HG03378 (cell line): ENCODE measurements around the gene ARHGAP10.
A peak's percentile ranks its signal among the peaks of the same experiment; 100 is the strongest.

Experiments used
- ATAC-seq: cut with Tn5 transposase; IDR thresholded peaks from one replicate; pipeline ENCODE4 v1.9.1; 2021; ENCODE audit warnings: mild to moderate bottlenecking, moderate library complexity; ENCODE audit not compliant: unreplicated experiment

ARHGAP10 gene

DNA sequence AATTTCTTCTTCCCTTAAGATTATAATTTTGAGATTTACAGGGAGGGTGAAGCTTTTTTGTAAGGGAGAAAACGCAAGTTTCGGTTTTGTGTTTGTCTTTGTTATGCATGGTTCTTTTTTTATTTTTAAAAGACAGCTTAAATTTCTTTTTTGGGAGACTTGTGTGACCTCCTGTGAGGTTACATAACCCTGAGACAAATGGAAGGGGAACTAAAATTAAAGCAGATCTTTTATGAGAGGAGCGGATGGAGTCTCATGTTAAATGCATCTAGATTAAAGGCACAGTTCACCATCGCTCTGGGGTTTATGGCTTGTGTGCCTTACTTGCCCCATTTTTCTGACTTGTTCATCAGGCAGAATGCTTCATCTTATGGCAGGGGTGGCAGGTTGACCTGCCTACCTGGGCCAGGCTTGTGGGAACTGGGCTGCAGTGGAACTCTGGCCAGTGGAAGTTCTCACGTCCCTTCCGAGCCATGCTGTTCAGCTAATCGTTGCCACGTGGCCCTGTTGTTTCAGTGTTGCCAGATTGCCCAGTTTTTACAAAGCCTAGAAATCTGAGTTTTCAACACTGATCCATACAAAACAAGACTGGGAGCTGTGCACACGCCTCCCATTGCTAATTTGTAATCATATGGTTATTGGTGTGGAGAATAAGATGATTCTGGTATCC, 291.8 kb downstream of the ARHGAP10 start:
- ATAC-seq = no peak

DNA sequence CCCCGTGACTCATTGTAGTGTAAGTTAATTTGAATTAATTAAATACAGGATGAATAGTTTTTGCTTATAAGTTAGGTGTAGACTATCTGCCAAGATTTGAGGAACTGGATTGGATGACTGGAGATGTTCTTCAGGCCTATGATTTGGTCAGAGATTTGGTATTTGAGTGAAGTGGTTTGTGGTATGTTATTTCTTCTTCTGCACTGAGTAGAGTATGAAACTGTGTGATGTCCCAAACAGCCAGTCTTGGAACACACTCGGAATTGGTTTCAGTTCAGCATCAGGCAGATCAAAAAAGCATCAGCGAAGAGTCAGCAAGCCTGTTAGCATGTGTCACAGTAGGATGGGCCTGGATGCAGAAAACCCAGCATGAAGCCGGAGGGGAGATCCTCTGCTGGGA, 294.1 kb downstream of the ARHGAP10 start:
- no peak for ATAC-seq

DNA sequence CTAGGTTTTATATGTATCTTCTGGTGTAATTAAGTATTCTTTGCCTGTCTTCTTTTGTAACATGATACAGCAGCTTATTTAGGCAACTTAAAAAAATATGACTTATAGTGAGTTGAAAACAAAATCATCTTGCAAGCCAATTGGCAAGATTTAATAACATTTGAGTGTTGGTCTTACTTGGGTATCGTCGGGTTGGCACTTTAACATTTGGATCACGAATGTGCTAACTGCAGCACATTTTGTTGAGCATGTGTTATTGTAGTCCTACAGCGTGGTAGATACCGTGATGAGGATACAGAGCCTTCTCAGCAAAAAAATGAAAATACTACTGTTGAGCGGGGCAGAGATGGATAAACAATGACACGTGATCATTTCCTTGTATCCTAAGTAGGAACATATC, 295.3 kb downstream of the ARHGAP10 start:
- ATAC-seq = no peak

DNA sequence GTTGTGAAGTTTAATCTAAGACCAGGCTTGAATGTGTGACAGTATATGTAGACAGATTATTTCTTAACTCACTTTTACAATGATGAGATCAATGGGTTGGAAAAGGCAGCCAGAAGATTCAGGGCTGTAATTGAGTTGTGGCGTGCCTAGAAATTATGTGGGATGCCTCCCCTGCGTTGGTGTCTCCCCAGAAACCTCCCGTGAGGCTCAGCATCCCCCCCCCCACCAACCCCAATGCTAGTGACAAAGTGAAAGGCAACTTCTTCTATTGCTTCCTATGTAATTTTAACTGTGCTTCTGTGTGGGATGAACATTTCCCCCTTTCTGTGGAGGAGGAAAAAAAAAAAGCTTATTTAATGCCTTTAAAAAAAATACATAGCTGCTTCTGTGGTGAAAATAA, 297.9 kb downstream of the ARHGAP10 start:
- ATAC-seq = no peak

DNA sequence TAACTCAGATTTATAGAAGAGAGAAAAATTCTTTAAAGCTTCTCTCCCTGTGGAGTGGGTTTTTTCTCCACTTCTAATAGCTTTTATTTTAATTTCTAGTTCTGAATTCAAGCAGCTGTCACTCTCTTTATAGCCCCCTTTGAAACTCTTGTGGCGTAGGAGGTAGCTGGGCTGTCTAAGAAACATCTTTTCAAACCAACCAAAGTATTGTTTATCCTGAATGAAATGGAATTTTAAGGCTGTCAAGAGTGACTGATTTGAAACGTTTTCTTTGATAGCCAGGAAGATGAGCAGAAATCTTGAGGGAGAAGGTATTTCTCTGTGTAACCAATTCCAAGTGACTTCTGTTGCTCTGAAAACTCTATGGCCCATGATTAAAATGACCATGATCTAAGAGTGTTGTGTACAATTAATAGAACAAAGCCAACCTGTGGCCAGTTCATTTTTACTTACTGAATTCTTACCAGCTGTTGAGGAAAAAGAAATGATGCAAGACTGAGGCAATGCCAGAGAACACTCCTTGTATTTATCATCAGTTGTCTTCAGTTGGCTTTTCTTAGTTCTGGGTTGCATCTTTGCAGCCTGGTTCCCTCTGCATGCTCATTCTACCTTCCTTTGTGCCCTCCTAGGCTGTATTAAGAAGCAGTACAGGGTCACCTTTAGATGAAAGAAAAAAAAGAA, 298.4 kb downstream of the ARHGAP10 start:
- ATAC-seq = no peak

DNA sequence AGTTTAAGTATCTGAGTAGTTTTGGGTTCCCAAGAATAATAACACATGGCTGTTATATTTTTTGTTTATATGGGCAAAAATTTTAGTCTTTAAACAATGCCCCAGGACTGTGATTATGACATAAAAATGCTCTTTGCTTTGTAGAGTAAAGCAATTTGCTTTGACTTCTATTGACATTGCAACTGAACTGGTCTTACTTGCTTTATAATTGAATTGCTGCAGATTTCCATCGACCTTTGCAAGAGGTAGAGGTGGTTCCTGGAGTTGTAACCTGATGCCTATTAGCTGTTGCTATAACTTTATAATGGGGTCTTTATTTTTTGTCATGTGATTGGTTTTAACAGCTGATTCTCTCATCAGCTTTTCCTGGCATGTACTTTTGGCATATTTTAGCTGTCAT, 302.9 kb downstream of the ARHGAP10 start:
- no peak for ATAC-seq

DNA sequence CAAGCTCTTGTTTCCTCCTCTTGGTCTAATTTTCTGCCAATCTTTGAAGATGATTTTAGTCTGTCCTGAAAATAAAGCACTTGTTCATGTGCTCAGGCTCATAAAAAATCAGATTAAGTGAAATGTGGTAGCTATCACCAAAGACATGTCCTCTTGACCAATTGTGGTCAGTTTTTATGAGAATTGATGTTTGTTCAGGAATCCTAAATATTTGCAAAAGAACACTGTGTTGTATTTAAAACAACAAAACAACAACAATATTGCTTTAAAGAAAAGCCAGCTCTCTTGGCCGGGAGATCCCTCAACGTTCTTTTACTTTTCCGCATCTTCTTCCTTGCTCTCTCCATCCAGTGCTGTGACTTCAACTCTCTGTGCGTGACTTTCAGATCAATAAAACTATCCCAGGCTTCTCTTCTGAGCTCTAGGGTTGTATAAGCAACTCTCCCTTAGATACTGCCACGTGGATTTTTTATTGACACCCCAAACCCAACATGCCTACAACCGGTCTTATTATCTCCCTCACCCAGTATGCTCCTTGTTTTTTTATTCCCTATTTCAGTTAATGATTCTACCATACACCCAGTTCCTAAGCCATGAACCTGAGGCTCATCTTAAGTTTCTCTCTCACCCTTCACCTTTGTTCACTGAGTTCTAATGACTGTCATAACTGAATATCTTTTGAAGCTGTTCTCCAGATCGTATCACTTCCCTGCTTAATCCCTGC, 309.9 kb downstream of the ARHGAP10 start:
- ATAC-seq = no peak

DNA sequence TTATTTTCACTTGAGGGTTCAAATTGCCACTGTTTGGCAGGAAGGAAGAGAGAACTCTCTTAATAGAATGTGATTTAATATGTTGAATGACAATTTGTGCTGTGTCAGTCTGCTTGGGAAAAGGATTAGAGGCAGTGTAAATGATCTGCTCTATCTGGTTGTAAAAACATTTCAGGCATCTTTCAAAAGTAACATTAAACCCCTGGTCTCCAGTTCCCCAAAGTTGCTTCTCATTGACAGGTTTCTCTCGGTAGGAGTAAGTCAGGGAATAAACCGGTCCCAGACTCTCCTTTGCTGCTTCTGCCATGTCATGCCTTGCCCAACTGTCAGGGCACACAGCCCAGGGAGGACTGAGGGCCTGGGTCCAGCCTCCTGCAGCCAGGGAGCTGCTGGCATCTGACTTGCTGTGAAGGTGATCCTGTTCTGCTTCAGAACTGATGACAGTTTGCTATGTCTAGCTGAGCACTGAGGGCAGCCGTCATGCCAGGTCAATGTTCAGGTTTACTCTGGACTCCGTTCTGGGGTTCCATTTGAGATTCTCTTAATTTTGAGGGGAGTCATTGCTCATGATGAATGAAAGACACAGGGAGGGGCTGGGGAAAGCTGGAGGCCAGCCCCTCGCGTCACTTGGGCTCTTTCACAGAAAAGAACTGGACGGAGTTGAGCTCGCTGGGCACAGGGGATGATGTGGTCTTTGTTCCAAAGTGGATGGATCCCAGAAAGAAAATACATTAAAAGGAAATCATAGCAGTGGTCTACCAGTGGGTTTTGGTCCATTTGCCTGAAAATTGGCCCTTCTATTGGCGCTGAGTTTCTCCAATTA, 312.4 kb downstream of the ARHGAP10 start:
- peak; percentile 2 for ATAC-seq

DNA sequence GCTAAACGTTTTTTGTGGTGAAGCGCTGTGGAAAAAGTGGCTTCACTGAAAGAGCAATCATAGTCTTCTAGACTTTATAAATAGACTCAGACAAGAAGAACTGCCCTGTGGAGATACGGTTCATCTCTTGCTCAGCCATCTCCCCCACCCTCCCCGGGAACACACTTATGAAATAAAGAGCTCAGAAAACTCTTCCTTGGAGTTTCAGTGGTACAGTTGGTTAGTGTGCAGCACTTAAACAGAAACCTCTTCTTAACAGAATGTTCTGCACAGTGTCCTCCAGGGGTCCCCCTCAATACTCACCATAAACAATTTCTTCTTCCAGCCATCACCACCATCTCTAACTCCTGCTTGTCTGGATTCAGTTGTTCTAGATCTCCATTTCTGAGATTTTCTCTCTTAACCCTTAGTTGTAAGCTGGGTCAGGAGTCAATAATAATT, 313.0 kb downstream of the ARHGAP10 start:
- ATAC-seq = peak; percentile 97

DNA sequence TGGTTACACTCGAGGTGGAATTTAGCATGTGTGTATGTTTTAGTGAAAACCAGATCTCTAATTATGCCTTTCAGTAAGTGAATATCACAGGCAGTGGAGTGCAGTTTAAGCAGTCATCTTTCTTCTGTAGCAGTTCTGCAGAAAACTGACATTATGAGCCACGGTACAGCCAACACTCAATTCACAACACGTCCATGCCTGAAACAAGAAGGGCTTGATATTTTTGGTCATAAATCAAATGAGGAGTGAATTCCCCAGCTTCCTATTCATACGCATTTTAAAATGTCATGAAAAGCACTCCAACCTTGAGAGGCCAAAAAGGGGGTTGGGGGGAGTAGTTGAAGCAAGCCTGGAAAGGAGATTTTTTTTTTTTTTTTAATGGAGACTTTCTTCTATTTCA, 316.7 kb downstream of the ARHGAP10 start:
- ATAC-seq = no peak

DNA sequence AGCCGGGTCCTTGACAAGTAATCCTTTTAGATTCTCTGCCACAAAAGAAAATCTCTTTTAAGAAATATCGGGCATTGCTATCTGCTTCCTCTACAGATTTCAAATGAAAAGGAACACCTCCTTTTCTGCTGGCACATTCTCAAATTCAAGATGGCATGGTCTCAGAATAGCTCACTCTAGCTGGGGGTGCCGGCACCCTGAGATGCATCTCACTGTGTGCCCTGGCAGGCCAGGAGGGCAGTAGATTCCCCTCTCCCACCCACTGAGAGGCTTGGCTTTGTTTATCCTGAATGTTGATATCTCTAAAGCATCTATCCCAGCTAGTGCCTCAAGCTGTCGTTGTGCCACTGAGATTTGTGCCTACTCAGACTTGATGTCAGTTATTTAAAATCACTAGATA, 319.5 kb downstream of the ARHGAP10 start:
- no peak for ATAC-seq

DNA sequence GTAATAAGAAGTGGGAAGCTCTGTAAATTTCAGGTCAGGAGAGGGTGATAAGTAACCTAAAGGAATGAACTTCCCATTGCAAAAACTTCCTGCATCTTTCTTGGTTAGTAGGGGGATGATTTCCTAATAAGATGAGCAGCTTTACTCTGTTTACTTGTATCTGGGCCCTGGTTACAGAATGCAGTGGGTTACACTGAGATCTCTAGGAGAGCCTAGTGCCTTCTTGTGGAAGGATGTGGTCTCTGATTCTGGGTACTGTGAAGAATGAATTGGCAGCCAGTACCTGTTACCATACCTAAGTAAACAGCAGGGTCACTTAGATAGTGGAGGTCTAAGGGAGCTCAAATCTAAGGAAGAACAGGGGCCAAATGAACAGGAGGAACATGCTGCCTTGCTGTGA, 320.6 kb downstream of the ARHGAP10 start:
- no peak for ATAC-seq

DNA sequence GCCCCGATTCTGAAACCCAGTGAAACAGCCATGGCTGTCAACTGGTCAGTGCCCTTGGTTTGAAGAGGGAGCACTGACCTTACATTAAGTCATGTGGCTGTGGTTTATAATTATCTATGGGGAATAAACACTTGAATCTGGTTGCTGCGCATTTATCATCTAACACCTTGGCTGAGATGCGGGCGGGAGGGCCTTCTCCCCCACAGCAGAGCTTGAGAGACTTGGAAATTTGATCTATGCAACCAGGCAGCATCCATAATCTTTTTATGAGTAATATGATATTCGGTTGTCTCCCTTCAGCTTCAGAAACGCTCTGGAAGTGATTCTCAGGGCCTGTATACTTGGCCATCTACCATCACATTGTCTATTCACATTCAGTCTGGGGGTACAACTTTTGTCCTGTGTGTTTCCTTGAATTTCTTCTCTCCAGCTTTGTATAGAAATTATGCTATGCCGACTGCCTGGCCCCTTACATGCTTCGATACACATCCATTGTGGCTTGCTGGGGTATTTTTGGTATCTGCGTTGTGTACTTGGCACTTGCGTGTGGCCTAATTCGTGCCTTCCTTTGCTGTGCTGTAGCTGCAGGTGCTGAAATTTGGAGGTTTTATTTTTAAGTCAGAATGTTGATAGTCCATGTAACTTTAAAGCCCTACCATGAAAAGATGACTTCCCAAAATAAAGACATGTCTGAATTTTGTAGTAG, 321.6 kb downstream of the ARHGAP10 start:
- ATAC-seq = no peak

DNA sequence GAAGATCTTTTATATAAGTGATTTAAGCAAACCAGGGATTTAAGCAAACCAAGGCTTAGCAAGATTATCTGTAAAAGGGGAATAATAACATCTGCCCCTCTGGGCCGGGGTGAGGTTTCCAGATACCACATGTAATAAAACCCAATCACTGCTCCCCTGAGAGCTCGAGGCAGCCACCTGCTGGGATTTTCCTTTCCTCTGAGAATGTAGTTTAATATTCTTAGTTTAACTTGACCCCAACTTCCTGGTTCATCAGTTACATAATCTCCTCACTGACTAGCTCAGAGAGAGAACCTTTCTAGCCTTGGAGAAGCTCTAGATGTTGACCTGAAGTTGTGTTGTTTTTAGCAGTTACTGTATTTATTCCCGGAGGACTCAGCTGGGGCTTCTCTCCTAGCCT, 322.4 kb downstream of the ARHGAP10 start:
- ATAC-seq = no peak

DNA sequence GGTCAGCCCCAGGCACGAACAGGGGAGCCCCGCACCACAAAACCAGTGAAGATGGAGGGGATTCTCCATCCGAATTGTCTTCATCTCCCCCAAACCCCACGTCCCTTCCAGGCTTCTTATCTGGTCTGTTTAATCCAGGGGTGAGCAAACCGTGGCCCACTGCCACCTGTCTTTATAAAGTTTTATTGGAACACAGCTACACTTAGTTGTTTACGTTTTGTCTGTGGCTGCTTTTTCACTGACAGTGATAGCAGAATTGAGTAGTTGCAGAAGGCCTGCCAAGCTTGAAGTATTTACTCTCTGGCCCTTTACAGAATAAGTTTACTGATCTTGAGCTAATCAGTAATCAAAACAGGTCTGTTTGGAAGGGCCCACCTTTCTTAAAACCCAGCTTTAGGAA, 324.0 kb downstream of the ARHGAP10 start:
- ATAC-seq = peak; percentile 21

DNA sequence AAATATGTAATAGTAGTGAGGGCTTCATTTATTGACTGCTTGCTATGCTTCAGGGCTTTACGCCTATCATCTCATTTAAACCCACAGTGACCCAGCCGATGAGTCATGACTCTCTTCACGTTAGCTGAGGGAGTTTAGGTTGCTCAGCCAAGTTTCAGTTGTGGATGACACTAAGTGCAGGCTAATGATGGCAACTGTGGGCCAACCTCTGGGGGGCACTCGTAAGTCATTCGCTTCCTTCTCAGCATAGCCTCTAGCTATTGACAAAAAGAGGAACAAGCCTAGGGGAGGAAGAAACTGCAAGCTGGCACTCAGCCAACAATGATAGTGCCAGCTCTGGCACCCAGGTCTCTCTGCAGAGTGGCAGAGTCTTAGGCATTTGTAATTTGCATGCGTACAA, 325.0 kb downstream of the ARHGAP10 start:
- ATAC-seq = peak; percentile 92

DNA sequence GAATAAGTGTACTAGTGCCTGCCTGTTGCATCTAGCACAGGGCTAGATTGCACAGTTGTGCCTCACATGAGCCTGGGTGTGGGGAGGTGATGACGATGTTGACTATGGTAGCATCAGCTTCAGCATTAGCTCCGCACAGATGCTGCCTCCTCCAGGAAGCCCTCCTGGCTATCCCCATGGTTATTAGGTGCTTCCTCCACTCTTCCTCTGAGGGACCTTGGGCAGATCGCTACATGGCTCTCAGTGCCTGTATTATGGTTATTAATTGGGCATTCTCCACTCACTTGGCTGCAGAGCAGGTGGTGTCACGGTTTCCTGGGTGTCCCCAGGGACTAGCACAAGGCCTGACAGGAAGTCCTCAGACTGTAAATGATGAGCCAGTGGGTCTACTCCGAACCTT, 325.6 kb downstream of the ARHGAP10 start:
- peak; percentile 43 for ATAC-seq

DNA sequence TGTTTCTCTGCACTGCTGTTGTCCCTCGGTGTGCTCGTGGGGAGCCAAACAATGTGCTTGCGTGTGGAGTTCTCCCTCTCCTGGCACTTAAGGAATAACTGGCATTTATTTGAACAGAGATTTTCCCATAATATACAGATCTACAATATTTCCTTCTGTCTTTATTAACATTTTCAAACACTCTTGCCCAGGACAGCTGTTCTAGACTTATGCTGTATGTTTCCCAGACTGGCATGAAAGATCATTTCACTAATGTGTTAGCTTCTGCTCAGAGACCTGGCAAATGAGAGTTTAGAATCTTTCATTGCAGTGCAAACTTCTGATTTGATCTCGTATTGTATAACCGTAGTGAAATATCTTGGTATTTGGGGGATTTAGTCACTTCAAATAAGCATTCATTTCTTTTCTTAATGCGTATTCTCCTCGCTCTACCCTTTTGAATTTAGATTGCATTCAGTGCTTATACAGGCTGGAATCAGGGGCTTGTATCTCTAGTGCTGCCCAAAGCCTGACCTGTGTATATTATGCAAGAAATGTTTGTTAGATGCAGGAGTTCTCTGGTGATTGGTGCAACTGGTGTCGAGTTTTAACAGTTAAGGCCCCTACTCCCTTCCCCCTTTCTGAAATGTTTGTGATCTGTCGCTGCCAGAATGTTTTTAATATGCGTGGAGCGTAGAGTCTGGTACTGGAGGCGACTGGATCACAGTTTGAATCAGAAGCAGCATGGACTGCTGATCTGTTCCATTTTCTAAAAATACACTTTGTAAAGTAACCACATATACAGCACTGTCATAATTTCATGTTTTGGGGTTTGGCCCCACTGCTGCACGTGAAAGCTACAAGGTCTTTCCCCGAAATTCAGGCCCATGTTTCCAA, 326.3 kb downstream of the ARHGAP10 start:
- no peak for ATAC-seq

DNA sequence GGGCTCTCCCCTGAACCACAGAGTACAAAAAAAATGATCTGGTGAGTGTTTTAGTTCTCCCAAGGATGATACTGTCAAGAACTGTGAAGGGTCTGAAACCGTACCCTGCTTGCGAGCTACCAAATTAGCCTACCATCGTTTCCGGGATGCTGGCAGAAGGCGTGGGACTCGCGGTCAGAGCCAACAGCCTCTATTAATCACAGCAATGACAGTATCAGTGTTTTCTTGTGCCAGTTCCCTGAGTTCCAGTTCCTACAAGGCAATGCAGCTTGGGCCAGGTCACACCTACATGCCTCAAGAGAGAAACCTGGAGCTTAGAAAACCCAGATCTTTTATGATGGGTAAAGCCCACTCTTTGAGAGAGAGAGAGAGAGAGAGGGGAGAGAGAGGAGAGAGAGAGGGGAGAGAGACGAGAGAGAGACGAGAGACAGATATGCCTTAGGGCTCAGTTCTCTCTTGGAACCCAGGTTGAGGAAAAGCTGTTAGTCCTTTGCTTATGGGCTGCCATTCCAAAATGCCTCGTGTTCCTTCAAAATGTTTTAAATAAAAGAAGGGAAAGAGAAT, 327.8 kb downstream of the ARHGAP10 start:
- no peak for ATAC-seq
